Measurements from ENCODE around the gene SLC19A2. TPM values are rescaled to one million over a fixed set of nuclear protein-coding genes. Genes with fewer than 3 reads are reported as not detected.

The SLC19A2 gene
- polyA plus RNA-seq, 2 of the 4 experiments (the other 2 are of a cell fraction) = 5.2 to 13.3 TPM

DNA sequence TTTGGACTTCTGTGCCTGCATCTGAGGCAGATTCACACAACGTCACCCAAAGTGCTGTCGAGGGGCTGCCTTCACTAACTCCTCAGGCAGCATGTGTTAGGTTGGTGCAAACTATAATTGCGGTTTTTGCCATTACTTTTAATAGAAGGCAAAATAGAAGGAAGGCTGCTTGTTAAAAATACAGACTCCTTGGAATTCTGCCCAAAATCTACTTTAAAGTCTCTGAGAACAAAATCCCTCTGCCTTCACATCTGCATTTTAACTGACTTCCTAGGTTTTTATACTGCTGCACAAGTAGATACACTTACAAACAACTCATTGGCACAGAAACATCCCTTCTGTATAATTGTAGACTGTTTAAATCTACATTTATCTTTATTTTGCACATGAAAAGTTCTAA is 41.3 kb upstream of the SLC19A2 start (continued):
- TF ChIP-seq HOXB13 (CRISPR knock-in tag; IDR thresholded peaks at IDR 0.05; ENCODE audit: low read depth) = no peak
- TF ChIP-seq ZSCAN20 (CRISPR knock-in tag; IDR thresholded peaks at IDR 0.05) = no peak
- TF ChIP-seq NFE2L2 (conservative IDR thresholded peaks at IDR 0.05; ENCODE audit: low read length) = no peak
- no peak for TF ChIP-seq HOXA7 (CRISPR knock-in tag; IDR thresholded peaks at IDR 0.05)
- TF ChIP-seq, protein P1, sequence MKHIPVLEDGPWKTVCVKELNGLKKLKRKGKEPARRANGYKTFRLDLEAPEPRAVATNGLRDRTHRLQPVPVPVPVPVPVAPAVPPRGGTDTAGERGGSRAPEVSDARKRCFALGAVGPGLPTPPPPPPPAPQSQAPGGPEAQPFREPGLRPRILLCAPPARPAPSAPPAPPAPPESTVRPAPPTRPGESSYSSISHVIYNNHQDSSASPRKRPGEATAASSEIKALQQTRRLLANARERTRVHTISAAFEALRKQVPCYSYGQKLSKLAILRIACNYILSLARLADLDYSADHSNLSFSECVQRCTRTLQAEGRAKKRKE (CRISPR knock-in tag; IDR thresholded peaks at IDR 0.05; ENCODE audit: low read depth) = no peak
- no peak for TF ChIP-seq SMC3 (IDR thresholded peaks at IDR 0.05)

DNA sequence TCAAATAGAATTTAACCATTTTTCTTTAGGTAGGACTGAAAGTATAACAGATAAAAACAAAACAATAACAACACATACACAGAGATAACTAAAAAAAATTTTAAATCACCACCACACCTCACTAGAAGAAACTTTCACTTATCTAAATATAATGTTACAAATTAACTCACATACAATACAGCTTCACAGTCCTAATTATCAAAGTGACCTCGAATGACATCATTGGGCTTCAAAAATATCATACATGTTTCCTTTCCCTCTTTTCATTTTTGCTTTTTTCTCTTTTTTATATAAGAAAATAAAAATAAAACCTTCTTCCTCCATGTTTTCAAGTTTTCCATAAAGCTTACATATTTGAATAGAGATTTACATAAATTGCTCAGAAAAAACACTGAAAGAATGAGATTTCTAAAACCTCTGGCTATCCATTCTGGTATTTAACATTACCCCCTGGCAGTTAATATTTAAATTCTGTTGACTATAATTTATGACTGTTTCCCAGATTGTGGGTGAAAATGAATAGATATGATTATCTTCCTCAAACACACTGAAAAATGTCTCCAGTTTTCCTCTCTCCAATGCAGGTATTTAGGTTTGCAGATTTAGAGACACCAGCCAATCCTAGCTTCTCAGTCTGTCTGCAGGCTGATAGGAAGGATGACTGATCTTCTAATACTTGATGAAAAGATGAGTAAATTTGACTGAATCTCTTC is 40.5 kb upstream of the SLC19A2 start:
- ATAC-seq = no peak
- FAIRE-seq = no peak

DNA sequence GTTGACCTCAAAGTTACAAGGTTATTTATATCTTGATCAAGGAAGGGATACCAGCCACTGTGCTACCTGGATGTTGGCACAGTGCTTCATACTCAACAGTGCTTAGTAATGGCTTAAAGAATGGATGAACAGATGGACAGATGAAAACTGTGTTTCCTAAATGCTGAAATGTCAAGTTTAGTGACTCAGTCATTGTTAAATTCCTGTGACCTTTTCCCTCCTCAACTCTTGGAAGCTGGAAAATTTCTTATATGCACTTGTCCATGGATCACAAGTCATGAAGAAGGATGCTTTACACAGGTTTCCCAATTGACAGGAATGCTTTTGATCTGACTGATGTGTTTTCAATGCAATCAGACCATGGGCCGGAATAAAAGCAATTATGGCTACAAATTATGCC is 39.6 kb upstream of the SLC19A2 start:
- CTCF ChIA-PET = no interaction called here
- no peak overlapping the region for H3K27ac ChIP-seq
- no peak overlapping the region for H3K4me2 ChIP-seq
- no peaks in the 10 kb centered on the region for H3K9me3 ChIP-seq
- H3K4me1 ChIP-seq = peaks cover 8% of the 10 kb centered on the region
- no peak overlapping the region for H3K4me3 ChIP-seq
- no peak for ATAC-seq
- POLR2A ChIA-PET = no interaction called here
- WGBS (ENCODE audit: missing lambda C conversion rate) = 95% methylated on average over 1 of the region's 1 CpG
- no peak for DNase-seq (ENCODE audit: low read depth in 1 of 2, low spot score in 1 of 2)
- no peak for FAIRE-seq
- TF ChIP-seq CHD2 (IDR thresholded peaks at IDR 0.05; ENCODE audit: low read length, partially characterized antibody) = no peak
- no peak for TF ChIP-seq RCOR1 (IDR thresholded peaks at IDR 0.05; ENCODE audit: low read depth, low read length)
- TF ChIP-seq, protein P2, sequence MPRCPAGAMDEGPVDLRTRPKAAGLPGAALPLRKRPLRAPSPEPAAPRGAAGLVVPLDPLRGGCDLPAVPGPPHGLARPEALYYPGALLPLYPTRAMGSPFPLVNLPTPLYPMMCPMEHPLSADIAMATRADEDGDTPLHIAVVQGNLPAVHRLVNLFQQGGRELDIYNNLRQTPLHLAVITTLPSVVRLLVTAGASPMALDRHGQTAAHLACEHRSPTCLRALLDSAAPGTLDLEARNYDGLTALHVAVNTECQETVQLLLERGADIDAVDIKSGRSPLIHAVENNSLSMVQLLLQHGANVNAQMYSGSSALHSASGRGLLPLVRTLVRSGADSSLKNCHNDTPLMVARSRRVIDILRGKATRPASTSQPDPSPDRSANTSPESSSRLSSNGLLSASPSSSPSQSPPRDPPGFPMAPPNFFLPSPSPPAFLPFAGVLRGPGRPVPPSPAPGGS (IDR thresholded peaks at IDR 0.05) = no peak
- no peak for TF ChIP-seq HEYL (CRISPR knock-in tag; IDR thresholded peaks at IDR 0.05)
- no peak for TF ChIP-seq ZFP36 (IDR thresholded peaks at IDR 0.05; ENCODE audit: borderline replicate concordance, partially characterized antibody)
- TF ChIP-seq ZC3H11A (IDR thresholded peaks at IDR 0.05) = no peak
- no peak for TF ChIP-seq EHMT2 (IDR thresholded peaks at IDR 0.05; ENCODE audit: low read depth)
- no peak for TF ChIP-seq CHD4 (IDR thresholded peaks at IDR 0.05; ENCODE audit: borderline replicate concordance)

More for the DNA sequence above, 40.5 kb upstream of the SLC19A2 start:
- CTCF ChIA-PET = no interaction called here
- 50% methylated on average over 1 of the region's 1 CpG for whole genome bisulfite sequencing (ENCODE audit: missing lambda C conversion rate)
- Histone ChIP-seq H3K9me3 (no peaks in the 10 kb centered on the region), H3K27ac (no peak overlapping the region), H3K4me1 (peaks cover 8% of the 10 kb centered on the region), H3K4me3 (no peak overlapping the region), H3K4me2 (no peak overlapping the region)
- POLR2A ChIA-PET = no interaction called here
- TF ChIP-seq, protein P3, sequence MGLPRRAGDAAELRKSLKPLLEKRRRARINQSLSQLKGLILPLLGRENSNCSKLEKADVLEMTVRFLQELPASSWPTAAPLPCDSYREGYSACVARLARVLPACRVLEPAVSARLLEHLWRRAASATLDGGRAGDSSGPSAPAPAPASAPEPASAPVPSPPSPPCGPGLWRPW (IDR thresholded peaks at IDR 0.05) = no peak
- no peak for TF ChIP-seq FOXS1 (CRISPR knock-in tag; IDR thresholded peaks at IDR 0.05)
- no peak for TF ChIP-seq RNF2 (IDR thresholded peaks at IDR 0.05; ENCODE audit: borderline replicate concordance, low read depth)
- TF ChIP-seq KDM5A (IDR thresholded peaks at IDR 0.05) = no peak
- no peak for TF ChIP-seq HOXA7 (CRISPR knock-in tag; IDR thresholded peaks at IDR 0.05)
- TF ChIP-seq CHD2 (IDR thresholded peaks at IDR 0.05; ENCODE audit: low read length, partially characterized antibody) = no peak
- TF ChIP-seq, protein P4, sequence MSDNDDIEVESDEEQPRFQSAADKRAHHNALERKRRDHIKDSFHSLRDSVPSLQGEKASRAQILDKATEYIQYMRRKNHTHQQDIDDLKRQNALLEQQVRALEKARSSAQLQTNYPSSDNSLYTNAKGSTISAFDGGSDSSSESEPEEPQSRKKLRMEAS (IDR thresholded peaks at IDR 0.05) = no peak
- TF ChIP-seq CBX8 (IDR thresholded peaks at IDR 0.05) = no peak
- DNase-seq (ENCODE audit: low read depth in 1 of 2, low spot score in 1 of 2) = no peak

DNA sequence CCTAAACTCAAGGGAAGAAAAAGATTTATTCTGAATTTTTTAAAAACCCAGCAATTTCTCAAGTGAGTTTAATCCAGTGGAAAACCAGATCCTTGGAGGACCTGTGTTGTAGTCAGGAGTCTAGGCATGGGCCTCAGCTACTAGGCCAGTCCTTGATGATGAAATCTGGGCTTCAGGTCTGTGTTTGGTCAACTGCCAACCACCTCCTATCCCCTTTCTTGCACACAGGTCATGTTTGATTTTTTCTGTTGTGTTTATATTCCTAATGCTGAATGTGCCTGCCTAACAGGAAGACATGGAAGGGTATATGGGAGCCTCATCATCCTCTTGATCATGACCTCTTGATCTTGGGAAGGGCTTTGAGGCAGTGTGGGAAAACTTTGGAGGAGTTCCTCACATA is 38.2 kb upstream of the SLC19A2 start:
- FAIRE-seq (no peak), DNase-seq (ENCODE audit: low read depth in 1 of 2, low spot score in 1 of 2) (no peak), ATAC-seq (no peak)
- Histone ChIP-seq H3K27ac (no peak overlapping the region), H3K4me3 (no peak overlapping the region), H3K4me1 (peaks cover 2% of the 10 kb centered on the region; the same call in 2 of the 3 replicates), H3K9me3 (no peaks in the 10 kb centered on the region), H3K4me2 (no peak overlapping the region)
- ChIA-PET CTCF (interaction anchor here (1.6 kb wide), 1 partner anchor 22 kb away, joined by 3 read pairs; no protein-coding TSS in a partner anchor), POLR2A (no interaction called here)
- TF ChIP-seq JUN (IDR thresholded peaks at IDR 0.05) (no peak), EHMT2 (IDR thresholded peaks at IDR 0.05; ENCODE audit: low read depth) (no peak), RFX5 (IDR thresholded peaks at IDR 0.05) (no peak), POLR2A (IDR thresholded peaks at IDR 0.05; ENCODE audit: low read length) (no peak), RARB (CRISPR knock-in tag; IDR thresholded peaks at IDR 0.05) (no peak), KDM5A (IDR thresholded peaks at IDR 0.05) (no peak), BHLHE40 (IDR thresholded peaks at IDR 0.05; ENCODE audit: low read depth, low read length) (no peak), FOSL2 (IDR thresholded peaks at IDR 0.05) (no peak), FOSL2 (CRISPR knock-in tag; IDR thresholded peaks at IDR 0.05) (no peak), PHF8 (IDR thresholded peaks at IDR 0.05; ENCODE audit: borderline replicate concordance, low read depth) (no peak), HEYL (CRISPR knock-in tag; IDR thresholded peaks at IDR 0.05) (no peak)
- TF ChIP-seq, protein P2 (IDR thresholded peaks at IDR 0.05) = no peak

Measured in A549 (cell line).